HepG2 (cell line): Measurements from ENCODE around the gene ORMDL3. TPM values are rescaled to one million over a fixed set of nuclear protein-coding genes. Genes with fewer than 3 reads are reported as not detected.

Experiments used
- ATF4 ChIP-seq, 2 experiments: fragments of 450-650 bp in 1 of 2; sonication (generic) in 1 of 2; formaldehyde crosslinking; IDR thresholded peaks; 2 replicates each; pipeline versions ENCODE4 v1.5.0 to v1.8.0; 2020 to 2022; ENCODE audit warnings: mild to moderate bottlenecking in 1 of 2, missing genetic modification reagents in 1 of 2
- BHLHE40 ChIP-seq: IDR thresholded peaks from 2 replicates; pipeline ENCODE4 v1.6.1; 2011; ENCODE audit warnings: low read length, improper control_type of control experiment
- EED ChIP-seq: sonication (generic); formaldehyde crosslinking; IDR thresholded peaks from 2 replicates; pipeline ENCODE4 v1.5.0; 2020; ENCODE audit warnings: mild to moderate bottlenecking, missing genetic modification reagents
- HDAC2 ChIP-seq: sonication (generic); formaldehyde crosslinking; IDR thresholded peaks from 2 replicates; pipeline ENCODE4 v1.4.0; 2020; ENCODE audit warnings: missing genetic modification reagents
- HNF4A ChIP-seq: sonication (generic); formaldehyde crosslinking; IDR thresholded peaks from 2 replicates; pipeline ENCODE4 v1.4.0; 2020; ENCODE audit warnings: missing genetic modification reagents
- HNF4G ChIP-seq, 2 experiments: sonication (generic) in 1 of 2; formaldehyde crosslinking in 1 of 2; IDR thresholded peaks; 2 replicates each; pipeline versions ENCODE4 v1.4.0 to v1.6.1; 2011 to 2020; ENCODE audit warnings: borderline replicate concordance in 2 of 2, low read depth in 2 of 2, mild to moderate bottlenecking in 2 of 2, low read length in 1 of 2, missing genetic modification reagents in 1 of 2, moderate library complexity in 1 of 2
- HNRNPH1 ChIP-seq: fragments of 200-400 bp; formaldehyde crosslinking; optimal IDR thresholded peaks from 2 replicates; pipeline ENCODE3; 2017; ENCODE audit warnings: mild to moderate bottlenecking, low read depth, low read length
- MTA3 ChIP-seq: sonication (generic); formaldehyde crosslinking; IDR thresholded peaks from 2 replicates; pipeline ENCODE4 v1.4.0; 2020; ENCODE audit warnings: missing genetic modification reagents
- NFKB2 ChIP-seq: sonication (generic); formaldehyde crosslinking; IDR thresholded peaks from 2 replicates; pipeline ENCODE4 v1.4.0; 2020; ENCODE audit warnings: missing genetic modification reagents, borderline replicate concordance
- PHF21A ChIP-seq: sonication (generic); formaldehyde crosslinking; IDR thresholded peaks from 2 replicates; pipeline ENCODE4 v1.5.0; 2020; ENCODE audit warnings: mild to moderate bottlenecking, missing genetic modification reagents
- PRDM10 ChIP-seq: sonication (generic); formaldehyde crosslinking; IDR thresholded peaks from 2 replicates; pipeline ENCODE4 v1.4.0; 2020; ENCODE audit warnings: low read depth, missing genetic modification reagents
- ZNF253 ChIP-seq: sonication (generic); formaldehyde crosslinking; IDR thresholded peaks from 2 replicates; pipeline ENCODE4 v1.8.0; 2022; ENCODE audit warnings: mild to moderate bottlenecking, missing genetic modification reagents, borderline replicate concordance
- ZNF318 ChIP-seq: sonication (generic); formaldehyde crosslinking; IDR thresholded peaks from 2 replicates; pipeline ENCODE4 v1.4.0; 2020; ENCODE audit warnings: mild to moderate bottlenecking, missing genetic modification reagents
- ZNF503 ChIP-seq: sonication (generic); formaldehyde crosslinking; IDR thresholded peaks from 2 replicates; pipeline ENCODE4 v1.4.0; 2020; ENCODE audit warnings: missing genetic modification reagents
- polyA plus RNA-seq, 8 experiments: library from polyadenylated mRNA; depleted of rRNA in 3 of 8; stranded (reverse) in 7 of 8; unstranded in 1 of 8; fragments of >200 nt; fragmentation: Illumina TruSeq in 4 of 8; extraction: Trizol in 4 of 8; gene quantifications; 2 replicates each; pipeline versions ENCODE4 v1.2.1 to v1.2.3, GENCODE V29; 2011 to 2016; ENCODE audit warnings: low read depth in 4 of 8, missing spikeins in 1 of 8, mixed read lengths in 1 of 8; ENCODE audit not compliant: insufficient read depth in 1 of 8
- total RNA-seq, 5 experiments: library from RNA; depleted of rRNA; stranded (reverse); fragments of >200 nt; fragmentation: Illumina TruSeq; extraction: Trizol; gene quantifications; 2 replicates each; pipeline ENCODE4 v1.2.3, GENCODE V29; 2016; ENCODE audit warnings: low read depth in 1 of 5

Gene ORMDL3
- total and polyA plus RNA-seq, 2 of the 13 experiments (the other 11 are each of a cell fraction or from before 2014, with no cell fraction given): 181 to 384 TPM

- TF ChIP-seq NFKB2 (CRISPR knock-in tag): peak; percentile 11; the same call in 1 of the 2 replicates
- peak; percentile 66; the same call in 1 of the 2 replicates for TF ChIP-seq PHF21A (CRISPR knock-in tag)
- no peak for TF ChIP-seq ZNF253 (CRISPR knock-in tag)
- no peak for TF ChIP-seq PRDM10 (CRISPR knock-in tag)
- TF ChIP-seq BHLHE40: no peak
- no peak for TF ChIP-seq ATF4 (CRISPR knock-in tag; IDR thresholded peaks at IDR 0.05)
- no peak for TF ChIP-seq HNRNPH1
- peak; percentile 50; the same call in 1 of the 2 replicates for TF ChIP-seq HDAC2 (CRISPR knock-in tag)
- TF ChIP-seq HNF4A (CRISPR knock-in tag): peak; percentile 76
- peak; percentile 58; the same call in 1 of the 2 replicates for TF ChIP-seq HNF4G (IDR thresholded peaks at IDR 0.05; ENCODE audit: borderline replicate concordance, low read depth, low read length)
- TF ChIP-seq HNF4G (CRISPR knock-in tag; IDR thresholded peaks at IDR 0.05; ENCODE audit: borderline replicate concordance, low read depth): peak; percentile 52; the same call in 1 of the 2 replicates
- no peak for TF ChIP-seq ZNF318 (CRISPR knock-in tag)
- TF ChIP-seq ZNF503 (CRISPR knock-in tag): no peak
- TF ChIP-seq MTA3: no peak
- no peak for TF ChIP-seq EED (CRISPR knock-in tag)
These were observed 757 bp downstream of the ORMDL3 start (continued) for GRCh38 chr17:39926588-39927100.
